GM10248 (cell line): ENCODE results near the gene SPRYD3.
"Not testable (repeated sequence)": the region's sequence is repeated elsewhere in the genome, so short reads cannot be mapped to it uniquely, and the experiment has no call there.

Experiments used
- CTCF ChIA-PET: fragments of 300-600 bp; sonication (Branson Sonifier 250); formaldehyde crosslinking; extraction: SDS; loops from one replicate; lab custom pipeline; 2021; ENCODE audit warnings: antibody characterized with exemption; lab: Yijun Ruan, JAX
- POLR2A ChIA-PET: fragments of 350-650 bp; sonication (Branson Sonifier 250); formaldehyde crosslinking; extraction: SDS; loops from one replicate; lab custom pipeline; 2020; ENCODE audit warnings: antibody characterized with exemption; lab: Yijun Ruan, JAX
- DNase-seq: peaks from one replicate; pipeline ENCODE4 v3.0.0; 2012; ENCODE audit errors: extremely low spot score
- CTCF ChIP-seq: IDR thresholded peaks from 2 replicates; pipeline ENCODE4 v1.5.1; 2012; ENCODE audit warnings: mild to moderate bottlenecking, low read depth; ENCODE audit errors: extremely low read depth, missing control alignments, control extremely low read depth

Gene SPRYD3

GRCh38 chr12:53120685-53121525 lies 41.7 kb upstream of the SPRYD3 start:
- peak; percentile 8 for DNase-seq
- ChIA-PET POLR2A (no interaction called here), CTCF (interaction anchor here (1.2 kb wide), 1 partner anchor 55 kb away, joined by 3 read pairs; no protein-coding TSS in a partner anchor)
- no peak for TF ChIP-seq CTCF

DNA sequence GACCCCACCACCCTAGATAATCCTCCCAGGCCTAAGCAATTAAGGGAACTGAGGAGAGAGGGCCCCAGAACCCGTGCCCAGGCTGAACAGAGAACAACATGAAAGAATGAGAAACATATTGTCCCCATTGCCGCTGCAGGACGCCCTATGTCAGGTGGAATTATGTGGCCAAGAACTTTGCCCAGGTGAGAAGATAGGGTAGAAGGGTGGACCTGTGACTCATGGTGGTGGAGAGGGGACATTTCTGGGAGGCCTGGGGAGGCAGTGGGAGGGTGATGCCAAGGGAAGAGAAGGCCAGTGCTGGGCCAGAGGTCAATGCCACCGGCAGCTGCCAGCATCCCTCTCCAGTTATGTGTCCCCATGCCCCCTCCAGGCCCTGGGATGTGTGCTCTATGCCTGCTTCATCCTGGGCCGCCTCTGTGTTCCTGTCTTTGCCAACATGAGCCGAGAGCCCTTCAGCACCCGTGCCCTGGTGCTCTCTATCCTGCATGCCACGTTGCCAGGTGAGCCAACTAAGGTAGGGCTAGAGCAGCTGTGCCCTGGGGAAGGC lies 39.6 kb upstream of the SPRYD3 start:
- TF ChIP-seq CTCF, result no peak
- POLR2A ChIA-PET, result no interaction called here
- CTCF ChIA-PET, result no interaction called here
- DNase-seq, result no peak

GRCh38 chr12:53115891-53116648 lies 36.9 kb upstream of the SPRYD3 start:
- peak; percentile 5 for DNase-seq
- ChIA-PET CTCF (interaction anchor here (1.1 to 1.3 kb wide), 2 partner anchors 17 to 44 kb away, joined by 3 to 6 read pairs; no protein-coding TSS in a partner anchor), POLR2A (no interaction called here)
- no peak for TF ChIP-seq CTCF

- POLR2A ChIA-PET, result no interaction called here
- TF ChIP-seq CTCF, result no peak
- CTCF ChIA-PET, result interaction anchor here (1.1 to 1.3 kb wide), 2 partner anchors 17 to 44 kb away, joined by 3 to 6 read pairs; no protein-coding TSS in a partner anchor
- peak; percentile 30 for DNase-seq
Measured at GRCh38 chr12:53115112-53115890, 36.1 kb upstream of the SPRYD3 start.

DNA sequence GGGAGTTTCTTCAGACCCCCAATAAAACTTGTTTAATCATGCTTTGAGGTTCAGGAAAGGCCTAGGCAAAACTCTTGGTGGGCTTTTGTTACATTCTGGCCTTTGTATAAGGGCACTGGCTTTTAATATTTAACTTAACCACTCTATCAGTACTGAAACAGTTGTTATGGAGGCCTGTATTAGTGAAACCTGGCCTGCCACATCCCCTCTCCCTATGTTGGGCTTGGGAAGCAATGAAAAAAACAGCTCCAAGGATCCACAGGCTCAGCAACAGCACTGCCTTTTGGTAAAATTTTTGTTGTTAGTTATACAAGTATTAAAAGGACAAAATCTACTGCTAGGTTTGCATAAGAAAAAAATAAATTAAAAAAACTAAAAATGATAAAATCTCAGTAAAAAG lies 34.8 kb upstream of the SPRYD3 start:
- CTCF ChIA-PET, result interaction anchor here (0.6 to 1.7 kb wide), 5 partner anchors 15 to 146 kb away, joined by 3 to 9 read pairs (median 3); no protein-coding TSS in a partner anchor
- TF ChIP-seq CTCF, result no peak
- POLR2A ChIA-PET, result no interaction called here
- no peak for DNase-seq

DNA sequence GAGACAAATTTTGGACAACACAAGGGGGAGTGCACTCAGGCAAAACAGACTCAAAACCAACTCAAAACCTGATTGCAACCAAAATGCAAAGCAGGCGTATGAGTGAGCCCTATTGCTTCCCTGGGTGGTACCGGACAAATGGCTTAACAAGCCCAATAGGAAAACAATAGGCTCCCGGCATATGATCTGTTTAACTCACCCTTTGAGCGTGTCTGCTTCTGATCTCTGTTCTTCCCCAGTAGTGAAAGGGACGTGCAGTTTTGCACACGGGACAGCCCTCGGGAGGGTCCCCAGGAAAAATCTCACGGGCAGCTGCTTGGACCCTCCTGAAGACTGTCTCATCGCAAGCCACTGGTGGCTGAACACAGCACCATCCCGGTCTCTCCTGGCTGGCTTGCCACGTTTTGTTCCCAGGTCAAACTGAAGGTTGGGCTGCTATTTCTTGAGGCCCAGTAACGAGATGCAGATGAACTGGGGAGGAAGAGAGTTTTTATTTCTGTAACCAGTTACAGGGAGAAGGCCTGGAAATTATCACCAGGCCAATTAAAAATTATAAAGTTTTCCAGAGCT lies 34.0 kb upstream of the SPRYD3 start:
- DNase-seq, result no peak
- CTCF ChIA-PET, result interaction anchor here (0.8 to 2.3 kb wide), 5 partner anchors 14 to 147 kb away, joined by 3 to 9 read pairs (median 3); no protein-coding TSS in a partner anchor
- POLR2A ChIA-PET, result no interaction called here
- no peak for TF ChIP-seq CTCF

- CTCF ChIA-PET, result interaction anchor here (1.5 to 2.3 kb wide), 2 partner anchors 47 to 60 kb away, joined by 3 to 7 read pairs; no protein-coding TSS in a partner anchor
- DNase-seq, POLR2A ChIA-PET: not testable (repeated sequence)
Measured at GRCh38 chr12:53112431-53112830, 33.2 kb upstream of the SPRYD3 start.
